HG03460 (cell line): ENCODE results near the gene MRPL55.

Experiments
- ATAC-seq: cut with Tn5 transposase; IDR thresholded peaks from one replicate; pipeline ENCODE4 v1.9.1; 2021; ENCODE audit not compliant: unreplicated experiment

MRPL55 gene

DNA sequence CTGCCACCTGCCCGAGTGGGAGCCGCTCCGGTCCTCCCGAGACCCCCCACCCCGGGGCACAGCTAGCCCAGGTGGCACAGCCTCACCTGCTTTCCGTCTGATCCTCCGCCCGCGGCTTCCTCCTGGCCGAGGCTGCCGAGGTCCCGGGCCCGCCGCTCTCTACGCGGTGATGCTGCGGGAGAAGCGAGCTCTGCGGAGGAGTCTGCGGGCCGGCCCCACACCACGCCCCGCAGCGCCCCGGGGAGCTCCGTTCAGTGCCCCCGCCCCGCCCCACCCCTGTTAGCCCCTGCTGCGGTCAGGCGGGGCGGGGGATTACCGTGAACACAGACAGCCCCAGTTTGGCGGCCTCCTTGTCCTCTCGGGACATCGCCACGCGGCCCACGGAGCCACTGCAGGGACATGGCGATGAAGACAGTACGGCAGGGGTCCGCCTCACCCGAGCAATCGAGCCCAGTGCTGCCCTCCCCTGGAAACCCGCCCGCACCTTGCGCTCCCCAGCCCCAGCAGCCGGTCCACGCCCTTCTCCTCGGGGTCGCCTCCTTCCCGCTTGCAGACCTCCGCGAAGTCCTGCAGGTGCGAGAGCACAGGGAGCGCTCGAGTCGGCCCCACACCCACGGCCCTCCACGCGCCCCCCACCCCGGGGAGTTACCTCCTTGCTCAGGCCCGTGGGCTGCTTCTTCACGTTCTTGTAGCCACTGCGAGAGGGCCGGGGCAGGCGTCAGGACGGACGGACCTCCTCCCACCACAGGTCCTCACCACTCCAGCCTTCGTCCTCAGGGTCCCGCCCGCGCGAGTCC, 6.9 kb downstream of the MRPL55 start:
- peak; percentile 26 for ATAC-seq

DNA sequence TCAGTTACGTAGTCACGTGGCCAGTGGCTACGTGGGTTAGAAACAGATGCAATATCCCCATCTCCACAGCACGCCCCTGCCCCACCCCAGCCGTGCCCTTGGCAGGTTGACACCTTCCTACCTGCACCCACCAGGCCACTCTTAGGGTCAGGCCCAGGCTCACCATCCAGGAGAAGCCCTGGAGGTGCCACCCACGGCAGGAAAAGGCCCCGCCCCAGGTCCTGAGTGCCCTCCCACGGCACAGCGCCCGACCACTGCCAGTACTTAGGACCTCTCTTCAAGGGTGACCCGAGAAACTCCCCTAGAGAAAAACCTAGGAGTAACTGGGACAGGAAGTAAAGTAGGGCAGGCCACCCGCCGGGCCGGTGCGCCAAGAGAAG, 7.5 kb downstream of the MRPL55 start:
- ATAC-seq, result no peak

DNA sequence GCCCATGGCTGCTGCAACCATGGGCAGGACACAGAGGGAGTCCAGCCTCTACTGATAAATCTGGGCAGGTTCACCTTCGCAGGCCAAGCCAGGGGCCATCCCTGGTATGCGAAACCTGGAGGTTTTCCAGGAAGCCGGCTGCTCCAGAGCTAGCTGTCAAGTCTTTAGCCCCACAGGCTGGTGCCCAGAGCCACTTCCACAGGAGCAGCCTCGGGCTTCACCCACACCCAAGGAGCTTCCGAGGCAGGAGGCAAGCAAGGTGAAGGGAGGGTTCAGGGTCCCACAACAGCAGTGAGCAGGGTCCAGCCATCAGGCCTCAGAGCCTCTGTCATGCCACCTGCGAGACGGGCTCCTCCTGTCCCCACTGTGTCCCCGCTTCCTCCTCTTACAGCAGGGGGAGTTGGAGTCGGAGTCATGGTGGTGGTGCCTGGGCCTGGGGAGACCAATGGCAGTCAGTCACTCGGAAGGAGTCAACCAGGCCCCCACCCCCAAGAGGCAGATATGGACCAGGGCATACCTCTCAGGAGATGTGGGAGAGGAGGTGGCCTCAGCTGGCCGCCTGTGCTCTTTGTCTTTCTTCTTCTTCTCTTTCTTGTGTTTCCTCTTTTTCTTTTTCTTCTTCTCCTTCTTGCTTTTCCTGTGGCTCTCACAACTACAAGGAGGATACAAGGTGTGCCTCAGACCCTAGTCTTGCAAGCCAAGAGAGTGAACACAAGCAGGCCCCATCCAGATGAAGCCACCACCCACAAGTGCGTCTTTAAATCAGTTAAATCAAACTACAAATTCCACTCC, 8.1 kb downstream of the MRPL55 start:
- no peak for ATAC-seq

DNA sequence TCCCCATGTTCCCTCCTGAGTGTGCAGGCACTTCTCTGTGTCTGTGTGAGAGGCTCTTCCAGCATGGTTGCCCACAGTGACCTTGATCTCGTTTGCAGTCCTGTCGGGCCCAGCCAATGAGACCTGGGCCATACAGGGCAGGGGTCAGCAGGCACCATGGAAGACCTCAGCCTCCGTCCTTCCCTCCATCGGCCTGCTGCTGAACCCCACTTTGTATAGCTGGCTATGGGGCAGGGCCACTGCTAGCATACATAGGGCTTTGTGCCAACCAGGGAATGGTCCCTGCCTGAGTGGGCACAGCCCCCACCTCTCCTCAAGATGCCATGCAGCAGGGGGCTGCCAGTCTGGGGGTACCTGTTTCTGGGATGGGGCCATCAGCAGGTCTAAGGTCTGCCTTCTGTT, 9.8 kb downstream of the MRPL55 start:
- ATAC-seq, result no peak

DNA sequence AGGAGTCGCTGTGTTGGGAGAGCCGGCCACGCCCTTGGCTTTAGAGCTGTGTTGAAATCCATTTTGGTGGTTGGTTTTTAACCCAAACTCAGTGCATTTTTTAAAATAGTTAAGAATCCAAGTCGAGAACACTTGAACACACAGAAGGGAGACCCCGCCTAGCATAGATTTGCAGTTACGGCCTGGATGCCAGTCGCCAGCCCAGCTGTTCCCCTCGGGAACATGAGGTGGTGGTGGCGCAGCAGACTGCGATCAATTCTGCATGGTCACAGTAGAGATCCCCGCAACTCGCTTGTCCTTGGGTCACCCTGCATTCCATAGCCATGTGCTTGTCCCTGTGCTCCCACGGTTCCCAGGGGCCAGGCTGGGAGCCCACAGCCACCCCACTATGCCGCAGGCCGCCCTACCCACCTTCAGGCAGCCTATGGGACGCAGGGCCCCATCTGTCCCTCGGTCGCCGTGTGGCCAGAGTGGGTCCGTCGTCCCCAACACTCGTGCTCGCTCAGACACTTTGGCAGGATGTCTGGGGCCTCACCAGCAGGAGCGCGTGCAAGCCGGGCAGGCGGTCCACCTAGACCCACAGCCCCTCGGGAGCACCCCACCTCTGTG, 10.7 kb downstream of the MRPL55 start:
- no peak for ATAC-seq

DNA sequence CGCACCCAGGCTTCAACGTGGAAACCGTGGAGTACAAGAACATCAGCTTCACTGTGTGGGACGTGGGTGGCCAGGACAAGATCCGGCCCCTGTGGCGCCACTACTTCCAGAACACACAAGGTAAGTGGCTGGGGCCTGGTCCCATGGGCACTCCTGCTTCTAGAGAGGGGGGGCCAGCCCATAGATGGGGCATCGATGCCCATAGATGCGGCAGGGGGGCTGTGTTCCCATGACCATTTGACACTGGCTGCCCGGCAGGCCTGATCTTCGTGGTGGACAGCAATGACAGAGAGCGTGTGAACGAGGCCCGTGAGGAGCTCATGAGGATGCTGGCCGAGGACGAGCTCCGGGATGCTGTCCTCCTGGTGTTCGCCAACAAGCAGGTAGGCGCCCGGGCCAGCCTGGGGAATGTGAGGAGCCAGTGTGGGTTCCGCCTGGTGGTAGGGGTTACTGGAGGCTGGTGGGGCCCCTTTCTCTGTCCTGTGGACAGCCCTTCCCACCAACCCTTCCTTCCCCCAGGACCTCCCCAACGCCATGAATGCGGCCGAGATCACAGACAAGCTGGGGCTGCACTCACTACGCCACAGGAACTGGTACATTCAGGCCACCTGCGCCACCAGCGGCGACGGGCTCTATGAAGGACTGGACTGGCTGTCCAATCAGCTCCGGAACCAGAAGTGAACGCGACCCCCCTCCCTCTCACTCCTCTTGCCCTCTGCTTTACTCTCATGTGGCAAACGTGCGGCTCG, 11.6 kb downstream of the MRPL55 start:
- ATAC-seq, result no peak

DNA sequence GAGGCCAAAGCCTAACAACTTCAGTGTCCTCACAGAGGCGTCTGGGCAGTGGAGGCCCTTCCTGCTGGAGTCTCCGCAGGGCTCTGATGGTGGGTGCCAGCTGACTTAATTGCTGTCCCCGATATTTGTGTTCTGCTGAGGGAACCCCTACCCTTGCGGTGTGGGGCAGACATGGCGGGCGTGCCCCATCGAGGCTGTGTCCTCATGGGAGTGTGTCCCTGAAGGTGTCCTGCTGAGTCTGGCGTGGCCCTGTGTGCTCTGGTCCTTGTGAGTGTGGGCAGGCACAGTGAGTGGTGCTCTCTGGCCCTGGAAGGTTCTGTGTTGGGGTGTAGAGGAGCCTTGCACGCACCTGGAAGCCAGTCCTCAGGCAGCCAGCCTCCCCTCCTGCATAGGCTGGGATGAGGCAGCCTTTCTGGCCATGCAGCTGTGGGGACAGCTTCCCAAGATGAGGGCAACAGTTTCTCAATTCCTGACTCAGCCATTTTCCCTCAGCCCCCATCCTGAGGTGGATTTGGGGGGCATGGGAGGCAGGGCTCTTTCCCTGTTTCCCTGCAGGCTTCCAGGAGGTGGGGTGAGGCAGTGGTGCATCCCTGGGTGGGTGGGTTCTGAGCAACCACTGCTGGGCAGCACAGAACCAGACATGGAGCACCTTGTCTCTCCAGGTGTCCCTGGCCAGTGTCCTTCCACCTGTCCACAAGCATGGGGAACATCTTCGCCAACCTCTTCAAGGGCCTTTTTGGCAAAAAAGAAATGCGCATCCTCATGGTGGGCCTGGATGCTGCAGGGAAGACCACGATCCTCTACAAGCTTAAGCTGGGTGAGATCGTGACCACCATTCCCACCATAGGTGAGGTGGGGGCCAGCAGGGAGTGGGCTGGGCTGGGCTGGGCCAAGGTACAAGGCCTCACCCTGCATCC, 12.4 kb downstream of the MRPL55 start:
- no peak for ATAC-seq

DNA sequence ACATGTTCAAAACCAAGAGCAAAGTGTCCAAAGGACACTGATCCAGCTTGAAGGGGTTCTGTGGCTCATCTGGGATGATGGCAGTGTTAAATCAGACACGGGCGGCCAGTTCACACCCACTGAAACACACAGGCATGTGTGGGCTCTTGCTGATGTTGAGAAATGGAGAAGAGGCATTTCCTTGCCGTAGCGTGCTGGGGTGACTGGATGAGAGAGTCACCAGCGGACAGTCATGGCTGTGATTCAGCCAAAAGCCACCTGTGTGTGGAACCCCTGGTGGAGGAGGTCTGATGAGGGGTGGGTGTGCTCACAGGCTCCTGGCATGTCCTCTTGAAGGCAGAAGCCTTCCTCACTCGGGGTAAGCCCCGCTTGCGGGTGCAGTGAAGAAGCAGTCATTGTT, 13.2 kb downstream of the MRPL55 start:
- no peak for ATAC-seq

DNA sequence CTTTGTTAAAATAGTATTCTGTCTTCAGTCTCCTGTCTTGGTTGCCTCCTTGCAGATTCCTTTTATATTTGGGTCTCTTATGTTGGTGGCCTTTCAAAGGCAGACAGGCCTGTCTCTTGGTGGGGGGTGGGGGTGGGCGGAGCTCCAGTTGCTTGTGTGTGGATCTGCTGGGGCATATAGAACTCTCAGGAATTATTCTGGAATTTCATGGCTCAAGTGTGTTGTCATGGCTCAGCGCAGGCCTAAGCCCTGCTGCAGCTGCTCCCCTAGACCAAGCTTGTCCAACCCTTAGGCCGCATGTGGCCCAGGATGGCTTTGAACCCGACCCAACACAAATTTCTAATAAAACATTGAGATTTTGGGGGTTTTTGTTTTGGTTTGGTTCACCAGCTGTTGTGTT, 13.9 kb downstream of the MRPL55 start:
- no peak for ATAC-seq

DNA sequence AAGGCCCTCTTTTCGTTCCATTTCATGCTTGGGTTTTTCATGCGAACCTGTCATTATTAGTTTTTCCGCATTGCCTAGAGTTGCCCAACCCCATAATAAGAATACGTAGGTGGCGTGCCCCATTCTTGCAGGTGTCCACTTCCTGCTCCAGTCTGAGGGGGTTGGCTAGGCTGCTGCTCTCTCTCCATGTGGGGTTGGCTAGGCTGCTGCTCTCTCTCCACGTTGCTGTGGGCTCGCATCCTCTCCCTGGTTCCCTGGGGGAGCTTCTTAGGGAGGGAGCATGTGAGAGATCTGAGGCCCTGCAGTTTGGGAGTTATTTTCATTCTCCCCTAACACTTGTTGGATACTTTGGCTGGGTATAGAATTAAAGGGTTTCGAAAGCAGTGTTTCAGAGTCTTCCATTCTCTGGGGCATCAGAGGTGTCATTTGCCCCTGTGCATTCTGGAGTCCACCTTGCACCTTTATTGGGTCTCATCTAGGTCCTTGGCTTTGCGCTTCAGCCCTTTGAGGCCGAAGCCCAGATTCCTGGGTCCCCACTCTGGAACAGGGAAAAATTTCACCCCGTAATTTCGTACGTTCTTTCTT, 14.6 kb downstream of the MRPL55 start:
- no peak for ATAC-seq

DNA sequence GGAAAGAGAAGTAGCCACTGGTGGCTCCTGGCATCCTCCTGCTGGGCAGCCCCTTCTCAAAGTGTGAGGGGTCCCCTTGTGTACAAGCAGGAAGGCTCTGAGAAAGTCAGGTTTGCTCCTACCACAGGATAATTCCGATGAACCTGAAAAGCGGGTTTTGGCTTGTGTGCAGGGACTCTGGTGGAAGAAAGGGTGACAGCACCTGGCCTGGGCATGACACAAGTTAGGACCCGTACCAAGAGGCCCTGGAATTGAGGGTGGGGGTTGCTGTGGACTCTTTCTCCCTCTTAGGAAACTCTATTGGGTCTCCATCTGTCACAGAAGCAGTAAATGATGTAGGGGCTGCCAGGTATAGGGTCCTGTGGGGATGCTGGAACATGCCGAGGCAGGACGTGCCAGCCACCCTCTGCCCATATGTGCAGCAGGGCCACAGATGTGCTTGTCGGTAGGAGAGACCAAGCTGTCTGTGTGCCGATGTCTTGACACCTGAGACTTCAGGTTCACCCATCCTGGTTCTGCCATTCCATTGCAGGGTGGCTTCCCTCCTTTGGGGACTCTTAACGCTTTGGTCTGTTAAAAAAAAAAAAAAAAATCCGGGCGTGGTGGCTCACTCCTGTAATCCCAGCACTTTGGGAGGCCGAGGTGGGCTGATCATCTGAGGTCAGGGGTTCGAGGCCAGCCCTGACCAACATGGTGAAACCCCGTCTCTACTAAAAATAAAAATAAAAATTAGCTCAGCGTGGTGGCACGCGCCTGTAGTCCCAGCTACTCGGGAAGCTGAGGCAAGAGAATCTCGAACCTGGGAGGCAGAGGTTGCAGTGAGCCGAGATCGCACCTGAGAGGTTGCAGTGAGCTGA, 15.8 kb downstream of the MRPL55 start:
- ATAC-seq, result no peak

DNA sequence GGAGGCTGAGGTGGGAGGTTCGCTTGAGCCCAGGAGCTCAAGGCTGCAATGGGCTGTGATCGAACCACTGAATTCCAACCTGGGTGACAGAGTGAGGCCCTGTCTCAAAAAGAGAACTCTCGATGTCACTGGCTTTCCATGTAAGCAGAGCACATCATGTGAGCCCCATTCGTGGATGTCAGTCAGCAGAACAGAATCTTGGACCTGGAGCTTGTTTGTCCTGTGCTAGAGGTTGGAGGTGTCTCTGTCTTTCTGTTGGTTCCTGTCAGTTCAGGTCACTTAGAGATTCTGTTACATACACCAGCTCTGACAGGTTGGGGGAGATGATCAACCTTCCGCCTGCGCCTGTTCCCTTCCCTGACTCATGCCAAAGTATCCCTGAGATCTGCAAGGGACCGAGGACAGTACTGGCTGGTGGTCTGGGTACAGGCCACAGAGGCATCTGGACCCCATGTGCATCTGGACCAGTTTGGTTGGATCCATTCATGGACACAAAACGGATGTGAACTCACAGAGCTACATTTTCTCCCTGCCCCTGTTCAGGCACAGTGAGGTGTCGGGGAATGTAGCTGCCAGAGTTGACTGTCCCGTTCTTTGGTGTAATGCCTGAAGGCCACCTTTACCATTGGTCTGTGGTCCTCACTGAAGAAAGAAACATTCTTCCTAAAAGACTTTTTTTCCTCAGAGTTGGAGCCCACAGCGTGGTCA, 16.6 kb downstream of the MRPL55 start:
- ATAC-seq, result no peak

DNA sequence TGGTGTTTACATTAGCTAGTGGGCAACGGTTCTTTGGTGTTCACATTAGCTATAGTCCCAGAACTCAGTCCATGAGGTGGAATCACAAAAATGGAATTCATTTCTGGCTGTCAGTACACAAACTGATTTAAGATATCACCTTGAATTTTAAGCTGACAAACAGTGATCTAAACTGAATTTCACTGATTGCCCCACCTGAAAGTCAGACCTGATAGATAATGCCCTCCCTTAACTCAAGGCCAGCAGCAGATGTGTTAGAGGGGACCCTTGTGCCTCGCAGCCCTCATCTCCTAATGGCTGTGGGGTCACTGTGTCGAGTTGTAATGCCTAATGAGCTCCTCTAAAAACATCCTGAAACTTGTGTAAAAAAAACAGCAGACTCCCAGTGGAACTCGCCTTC, 18.0 kb downstream of the MRPL55 start:
- ATAC-seq, result no peak

DNA sequence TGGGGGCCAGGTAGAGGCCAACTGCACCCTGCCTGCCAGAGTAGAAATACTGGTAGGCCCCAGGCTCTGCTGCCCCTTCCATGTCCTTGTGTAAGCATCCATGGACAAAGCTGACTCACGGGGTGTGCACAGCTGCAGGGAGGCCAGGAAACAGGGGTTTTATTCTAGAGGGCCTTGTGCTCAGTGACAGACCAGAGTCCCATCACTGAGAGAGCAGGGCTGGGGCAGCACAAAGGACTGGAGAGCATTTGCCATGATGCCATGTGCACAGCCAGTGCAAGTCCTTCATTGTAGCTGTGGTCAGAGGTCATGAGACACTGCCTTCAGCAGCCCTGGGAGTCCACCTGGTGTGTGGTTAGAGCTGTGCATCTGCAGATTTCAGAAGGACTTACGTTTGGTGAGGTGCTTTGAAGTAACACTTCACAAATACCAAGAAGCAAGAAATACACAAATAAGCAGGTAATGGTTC, 18.5 kb downstream of the MRPL55 start:
- no peak for ATAC-seq

DNA sequence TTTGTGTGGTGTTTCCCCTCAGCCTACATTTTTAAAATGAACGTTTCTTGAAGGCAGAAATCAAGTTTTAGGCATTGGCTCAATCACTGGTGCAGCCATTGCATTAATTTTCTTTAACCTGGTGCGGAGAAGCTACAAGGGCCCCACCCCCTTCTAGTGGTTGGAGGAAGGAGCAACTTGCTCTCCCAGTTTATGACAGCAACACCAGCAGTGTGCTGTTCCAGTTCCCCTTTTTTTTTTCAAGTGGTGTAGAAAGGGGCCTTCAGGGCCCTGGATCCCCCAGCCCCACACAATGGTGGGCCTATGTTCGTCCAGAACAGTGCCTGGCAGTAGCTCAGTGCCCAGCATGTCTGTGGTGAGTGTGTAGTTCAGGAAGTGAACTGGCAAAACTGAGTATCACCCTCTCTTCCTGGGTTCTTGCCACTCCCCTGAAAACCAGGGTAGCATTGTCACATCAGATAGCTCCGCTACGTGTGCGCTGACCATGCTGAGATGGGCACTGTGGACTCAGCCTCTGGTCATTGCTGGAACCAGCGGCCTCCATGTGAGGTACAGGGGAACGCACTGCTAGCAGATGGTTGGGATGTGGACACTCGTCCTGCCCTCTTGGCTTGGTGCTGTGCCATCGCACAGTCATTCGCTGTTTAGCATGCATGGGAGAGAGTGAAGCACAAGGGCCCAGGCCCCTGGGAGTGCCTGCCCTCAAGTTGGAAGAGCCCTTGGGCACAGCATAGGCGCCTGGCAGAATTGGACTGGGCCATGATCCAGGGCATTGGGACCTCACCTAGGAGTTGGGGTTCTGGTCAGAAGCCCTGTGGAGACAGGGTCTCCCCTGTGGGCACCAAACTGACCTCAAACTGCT, 19.3 kb downstream of the MRPL55 start:
- ATAC-seq, result no peak

DNA sequence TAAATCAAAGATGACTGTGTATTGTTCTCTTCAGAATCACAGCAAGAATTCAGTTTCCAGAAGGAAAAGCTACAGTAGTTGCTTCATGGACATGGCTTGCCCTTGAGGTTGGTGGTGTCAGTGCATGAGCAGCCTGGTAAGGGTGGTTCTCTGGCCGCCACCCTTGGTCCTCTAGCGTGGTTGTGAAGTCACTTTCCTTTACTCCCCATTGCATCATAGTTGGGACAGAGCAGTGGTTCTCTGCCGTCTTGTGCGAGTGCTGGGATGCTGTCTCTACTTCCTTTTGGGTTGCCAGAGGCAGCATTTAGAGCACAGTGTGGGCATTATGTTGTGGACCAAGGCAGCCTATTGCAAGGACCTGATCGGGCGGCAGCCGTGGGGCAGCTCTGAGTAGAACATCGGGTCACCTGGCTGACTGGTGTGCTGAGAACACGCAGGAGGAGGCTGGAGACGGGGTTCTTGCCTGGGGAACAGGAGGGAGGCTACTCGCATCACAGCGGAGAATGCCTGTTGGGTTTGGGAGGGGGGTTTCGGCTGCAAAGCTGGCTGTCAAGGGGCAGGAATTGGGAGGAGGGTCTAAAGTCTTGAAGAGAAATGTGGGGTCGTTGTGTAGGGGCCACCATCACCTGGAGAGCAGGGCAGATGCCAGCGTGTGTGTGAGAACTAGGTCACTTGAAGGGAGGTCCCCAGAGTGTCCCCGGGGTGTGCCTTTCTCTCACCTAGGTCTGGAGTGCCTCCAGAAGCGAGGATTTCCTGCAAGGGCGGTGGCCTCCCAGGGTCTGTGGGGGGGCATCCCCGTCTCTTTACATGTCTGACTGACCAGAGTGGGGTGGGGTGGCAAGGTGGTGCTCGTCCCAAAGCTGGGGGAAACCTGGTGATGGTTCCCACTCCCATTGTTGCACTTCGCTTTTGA, 20.3 kb downstream of the MRPL55 start:
- no peak for ATAC-seq
